HepG2 (cell line): ENCODE data around the gene SNAI3.

Source experiments
- GTF3A ChIP-seq: sonication (generic); formaldehyde crosslinking; conservative IDR thresholded peaks from 2 replicates; pipeline ENCODE4 v1.4.0; 2020; ENCODE audit warnings: mild to moderate bottlenecking, missing genetic modification reagents
- POLR2AphosphoS5 ChIP-seq: IDR thresholded peaks from 2 replicates; pipeline ENCODE4 v1.6.1; 2012; ENCODE audit warnings: low read depth, low read length
- ZNF510 ChIP-seq: sonication (generic); formaldehyde crosslinking; IDR thresholded peaks from 2 replicates; pipeline ENCODE4 v1.4.0; 2020; ENCODE audit warnings: low read depth, mild to moderate bottlenecking, missing genetic modification reagents

- TF ChIP-seq GTF3A (CRISPR knock-in tag) (no peak), POLR2AphosphoS5 (no peak), ZNF510 (CRISPR knock-in tag) (no peak)
These were observed 15.5 kb upstream of the SNAI3 start for GRCh38 chr16:88701581-88702370.
